Skeletal muscle tissue (tissue), 4 donors: ENCODE results near the gene EMID1. TPM values are rescaled to one million over a fixed set of nuclear protein-coding genes. Genes with fewer than 3 reads are reported as not detected.

Experiments used
- H3K27ac ChIP-seq: one replicate; pipeline ENCODE4 v1.7.0; 2013; ENCODE audit warnings: mild to moderate bottlenecking, low read depth, low read length, inconsistent platforms
- H3K27me3 ChIP-seq, 3 donors: one replicate each; pipeline ENCODE4 v1.7.0; 2013; ENCODE audit warnings: low read length in 3 of 3; ENCODE audit not compliant: control insufficient read depth in 3 of 3, insufficient read depth in 3 of 3
- H3K36me3 ChIP-seq, 3 donors: one replicate each; pipeline ENCODE4 v1.7.0; 2013; ENCODE audit warnings: low read length in 3 of 3; ENCODE audit not compliant: control insufficient read depth in 3 of 3, insufficient read depth in 3 of 3
- H3K4me1 ChIP-seq, 3 donors: one replicate each; pipeline ENCODE4 v1.7.0; 2013; ENCODE audit warnings: low read length in 3 of 3, mild to moderate bottlenecking in 3 of 3; ENCODE audit not compliant: control insufficient read depth in 3 of 3, insufficient read depth in 3 of 3
- H3K4me3 ChIP-seq, 3 donors: one replicate each; pipeline ENCODE4 v1.7.0; 2013; ENCODE audit warnings: low read length in 3 of 3
- H3K9ac ChIP-seq, 3 donors: one replicate each; pipeline ENCODE4 v1.7.0; 2013; ENCODE audit warnings: low read length in 3 of 3, mild to moderate bottlenecking in 3 of 3, moderate library complexity in 2 of 3, low read depth in 1 of 3
- H3K9me3 ChIP-seq, 3 donors: one replicate each; pipeline ENCODE4 v1.7.0; 2013; ENCODE audit warnings: low read length in 3 of 3; ENCODE audit not compliant: control insufficient read depth in 3 of 3
- total RNA-seq: library from RNA; depleted of rRNA; stranded (reverse); fragments of >200 nt; gene quantifications from one replicate; pipeline ENCODE4 v1.2.3, GENCODE V29; 2014
- donor health status: Osteomylitis.

EMID1 gene
- total RNA-seq, 1 donor from 2014 or later, result 6.3 TPM

- H3K27me3 ChIP-seq, result peaks cover 0 to 3% (median 0%) of the 10 kb centered on the region in 3 donors
- no peaks in the 10 kb centered on the region for H3K9me3 ChIP-seq
- no peak overlapping the region for H3K9ac ChIP-seq
- no peaks in the 10 kb centered on the region for H3K4me1 ChIP-seq
- no peak overlapping the region for H3K4me3 ChIP-seq
- H3K27ac ChIP-seq, result no peak overlapping the region
- H3K36me3 ChIP-seq, result no peaks in the 10 kb centered on the region
Measured at GRCh38 chr22:29194184-29194583, 11.5 kb upstream of the EMID1 start.

- Histone ChIP-seq H3K27me3 (peaks cover 0 to 3% (median 0%) of the 10 kb centered on the region in 3 donors), H3K4me1 (no peaks in the 10 kb centered on the region), H3K9me3 (no peaks in the 10 kb centered on the region), H3K9ac (no peak overlapping the region), H3K4me3 (no peak overlapping the region), H3K27ac (no peak overlapping the region), H3K36me3 (no peaks in the 10 kb centered on the region)
Measured at GRCh38 chr22:29195118-29195963, 10.4 kb upstream of the EMID1 start.

DNA sequence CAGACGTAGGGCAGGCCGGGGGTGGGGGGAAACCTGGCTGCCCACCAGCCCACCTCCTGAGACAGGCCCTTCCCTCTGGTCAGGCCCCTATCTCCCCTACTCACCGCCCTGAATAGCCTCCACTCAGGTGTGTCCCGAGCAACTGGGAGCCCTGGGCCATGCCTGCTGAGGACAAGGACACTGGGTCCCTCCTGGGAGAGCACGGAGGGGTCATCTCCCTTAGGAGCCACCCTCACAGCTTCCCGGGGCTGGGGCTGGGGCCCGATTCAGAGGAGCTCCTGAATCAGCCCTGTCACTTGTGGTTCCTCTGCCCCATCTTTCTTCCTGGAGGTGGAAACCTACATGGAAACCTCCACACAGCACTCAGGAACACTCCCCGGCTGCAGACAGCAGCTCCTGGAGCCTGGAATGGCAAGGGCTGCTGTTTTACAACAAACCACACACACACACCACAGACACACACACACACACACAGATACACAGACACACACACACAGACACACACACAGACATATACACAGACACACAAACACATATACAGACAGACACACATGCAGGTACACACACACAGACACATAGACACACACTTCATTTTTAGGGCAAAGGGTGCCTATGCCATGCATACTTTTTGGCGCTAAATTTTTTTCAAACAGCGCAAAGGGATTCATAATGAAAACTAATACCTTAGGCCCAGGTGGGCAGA lies 9.6 kb upstream of the EMID1 start:
- Histone ChIP-seq H3K9ac (no peak overlapping the region), H3K36me3 (no peaks in the 10 kb centered on the region), H3K4me1 (no peaks in the 10 kb centered on the region), H3K4me3 (no peak overlapping the region), H3K9me3 (no peaks in the 10 kb centered on the region), H3K27me3 (peaks cover 0 to 3% (median 0%) of the 10 kb centered on the region in 3 donors), H3K27ac (no peak overlapping the region)

GRCh38 chr22:29197096-29197495 lies 8.6 kb upstream of the EMID1 start:
- Histone ChIP-seq H3K9ac (no peak overlapping the region), H3K4me3 (no peak overlapping the region), H3K27me3 (peaks cover 0 to 3% (median 0%) of the 10 kb centered on the region in 3 donors), H3K36me3 (no peaks in the 10 kb centered on the region), H3K27ac (no peak overlapping the region), H3K4me1 (peaks cover 0 to 3% (median 3%) of the 10 kb centered on the region in 3 donors), H3K9me3 (no peaks in the 10 kb centered on the region)

GRCh38 chr22:29198240-29198639 lies 7.5 kb upstream of the EMID1 start:
- Histone ChIP-seq H3K4me3 (no peak overlapping the region), H3K9ac (no peak overlapping the region), H3K27me3 (peaks cover 0 to 3% (median 0%) of the 10 kb centered on the region in 3 donors), H3K4me1 (peaks cover 8 to 10% (median 8%) of the 10 kb centered on the region in 3 donors), H3K36me3 (no peaks in the 10 kb centered on the region), H3K27ac (no peak overlapping the region), H3K9me3 (no peaks in the 10 kb centered on the region)

- no peak overlapping the region for H3K27ac ChIP-seq
- H3K4me1 ChIP-seq, result peaks cover 8 to 10% (median 8%) of the 10 kb centered on the region in 3 donors
- H3K9me3 ChIP-seq, result no peaks in the 10 kb centered on the region
Measured at GRCh38 chr22:29199702-29200400, 5.8 kb upstream of the EMID1 start.

DNA sequence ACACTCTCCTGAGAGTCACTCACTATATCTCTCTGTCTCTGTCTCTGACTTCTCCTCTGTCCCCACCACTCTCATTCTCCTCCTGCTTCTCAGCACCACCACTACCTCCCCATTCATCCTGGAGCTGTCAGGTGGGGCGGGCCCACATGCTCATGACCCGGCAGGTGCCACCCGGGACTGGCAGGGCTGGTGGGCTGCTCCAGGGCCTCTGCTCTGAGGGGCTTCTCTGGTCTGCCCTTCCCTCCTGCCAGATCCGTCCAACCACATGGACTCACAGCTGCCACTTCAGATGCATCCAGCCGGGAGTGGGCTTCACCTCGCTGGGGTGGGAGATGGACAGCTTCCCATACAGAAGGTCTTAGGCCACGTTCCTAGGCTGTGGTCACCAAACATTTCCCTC lies 4.8 kb upstream of the EMID1 start:
- Histone ChIP-seq H3K27ac (no peak overlapping the region), H3K36me3 (no peaks in the 10 kb centered on the region), H3K4me3 (no peak overlapping the region), H3K9me3 (no peaks in the 10 kb centered on the region), H3K4me1 (peaks cover 8 to 10% (median 8%) of the 10 kb centered on the region in 3 donors), H3K9ac (no peak overlapping the region), H3K27me3 (no peaks in the 10 kb centered on the region)

More at GRCh38 chr22:29199702-29200400, 5.8 kb upstream of the EMID1 start:
- Histone ChIP-seq H3K27me3 (peaks cover 0 to 3% (median 0%) of the 10 kb centered on the region in 3 donors), H3K9ac (no peak overlapping the region), H3K36me3 (no peaks in the 10 kb centered on the region), H3K4me3 (no peak overlapping the region)

DNA sequence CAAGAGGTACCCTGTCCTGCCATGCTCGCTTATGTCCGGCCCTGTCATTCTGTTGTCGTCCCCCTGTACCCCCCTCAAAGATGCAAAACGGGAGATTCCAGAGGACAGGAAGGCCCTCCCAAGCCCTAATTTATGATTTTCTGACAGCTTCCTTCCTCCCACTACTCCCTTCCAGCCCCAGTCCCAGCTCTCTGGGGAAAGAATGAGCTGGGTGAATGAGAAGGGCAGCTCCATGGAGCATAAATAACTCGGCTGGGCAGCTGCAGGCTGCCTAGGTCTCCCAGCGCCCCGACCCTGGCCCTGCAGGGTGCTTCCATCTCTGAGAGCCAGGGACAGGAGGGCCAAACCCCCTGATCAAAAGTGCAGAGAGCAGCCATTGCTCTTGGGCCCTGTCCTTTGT lies 3.9 kb upstream of the EMID1 start:
- no peak overlapping the region for H3K9ac ChIP-seq
- H3K27ac ChIP-seq, result no peak overlapping the region
- peaks cover 8 to 9% (median 9%) of the 10 kb centered on the region in 3 donors for H3K27me3 ChIP-seq

DNA sequence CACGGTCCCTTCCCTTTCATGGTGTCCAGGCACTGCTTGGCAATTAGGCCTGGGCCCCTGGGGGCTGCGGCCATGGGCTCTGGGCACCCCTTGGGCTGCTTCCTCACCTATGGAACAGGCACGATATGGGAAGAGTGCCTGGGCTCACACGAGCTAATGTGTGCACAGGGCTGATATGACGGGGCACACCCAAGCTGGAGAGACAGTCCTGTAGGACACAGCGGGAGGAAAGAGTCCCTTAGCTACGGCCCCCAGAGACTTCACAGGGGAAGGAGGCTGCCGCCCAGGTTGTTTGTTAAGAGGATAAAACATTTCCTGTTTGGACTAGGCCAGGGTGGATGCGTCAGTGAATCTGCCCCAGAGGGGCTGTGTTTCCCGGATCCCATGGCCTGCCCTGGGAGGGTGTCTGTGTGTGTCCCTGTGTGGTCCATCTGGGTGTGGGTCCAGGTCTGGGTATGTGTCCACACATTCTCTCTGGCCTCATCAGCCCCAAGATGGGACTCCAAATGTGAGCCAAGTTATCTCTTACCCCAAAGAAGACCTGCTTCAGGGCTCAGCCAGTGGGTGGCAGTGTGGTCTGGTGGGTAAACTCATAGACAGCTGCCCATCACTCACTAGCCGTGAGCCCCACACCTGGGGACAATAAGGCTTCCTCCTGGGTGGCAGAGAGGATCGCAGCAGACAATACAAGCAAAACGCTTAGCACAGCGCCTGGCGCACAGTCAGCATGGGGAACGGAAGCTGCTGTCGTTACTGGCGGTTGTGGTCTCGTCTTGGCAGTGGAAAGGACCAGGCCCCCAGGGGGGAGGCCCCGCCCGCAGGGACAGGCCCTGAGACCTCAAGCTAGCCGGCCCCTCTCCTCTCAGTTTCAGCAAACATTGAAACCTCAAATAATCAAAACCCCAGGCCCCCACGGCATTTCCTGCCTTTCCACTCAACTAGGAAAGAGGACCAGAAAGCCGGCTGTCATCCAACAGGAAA lies 3.2 kb upstream of the EMID1 start:
- Histone ChIP-seq H3K9ac (peak overlapping the region in 1 of 3 donors; percentile 14), H3K4me1 (peaks cover 11 to 15% (median 14%) of the 10 kb centered on the region in 3 donors), H3K27me3 (peaks cover 9 to 16% (median 15%) of the 10 kb centered on the region in 3 donors), H3K4me3 (no peak overlapping the region), H3K36me3 (no peaks in the 10 kb centered on the region), H3K9me3 (no peaks in the 10 kb centered on the region), H3K27ac (peak overlapping the region; percentile 72)

More for the DNA sequence above, 3.9 kb upstream of the EMID1 start:
- H3K9me3 ChIP-seq, result no peaks in the 10 kb centered on the region
- H3K4me3 ChIP-seq, result no peak overlapping the region
- H3K4me1 ChIP-seq, result peaks cover 11 to 15% (median 14%) of the 10 kb centered on the region in 3 donors
- H3K36me3 ChIP-seq, result no peaks in the 10 kb centered on the region
